Mammary epithelial cell (primary cell): ENCODE measurements around the gene TGM1.

Source experiments
- EZH2 ChIP-seq: IDR thresholded peaks from 2 replicates; pipeline ENCODE4 v1.6.1; 2012; ENCODE audit warnings: low read length, inconsistent platforms, borderline replicate concordance
- TF ChIP-seq, protein P1 (sequence below), 2 donors: IDR thresholded peaks in 1 of 2; conservative IDR thresholded peaks in 1 of 2; 2 replicates each; pipeline ENCODE4 v1.5.1; 2011 to 2012; ENCODE audit warnings: inconsistent platforms in 2 of 2, low read length in 2 of 2, mild to moderate bottlenecking in 2 of 2, control low read depth in 1 of 2, low read depth in 1 of 2; ENCODE audit not compliant: insufficient read depth in 1 of 2; ENCODE audit errors: extremely low read depth in 1 of 2

DNA sequence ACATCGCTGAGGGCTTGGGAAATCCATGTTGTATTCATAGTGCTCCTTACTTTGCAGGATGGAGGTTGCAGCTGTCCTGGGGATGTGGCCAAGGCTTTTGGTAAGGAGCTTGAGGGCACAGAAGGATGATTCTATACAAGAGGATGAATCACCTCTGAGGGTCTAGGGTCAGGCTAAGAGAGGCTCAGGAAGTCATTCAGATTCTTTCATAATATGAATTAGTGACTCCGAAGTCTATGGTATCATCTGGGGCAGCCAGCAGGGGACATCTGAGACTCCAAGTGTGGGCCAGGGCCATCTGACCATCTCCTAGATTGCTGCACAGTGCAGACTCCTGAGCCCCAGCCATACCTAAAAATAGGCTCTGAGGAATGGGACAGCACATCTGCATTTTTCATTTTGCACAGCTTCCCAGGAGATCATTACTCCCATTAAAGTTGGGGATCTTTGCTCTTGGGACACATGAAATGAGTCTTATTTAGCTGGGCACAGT, 25.5 kb downstream of the TGM1 start:
- TF ChIP-seq, protein P1, sequence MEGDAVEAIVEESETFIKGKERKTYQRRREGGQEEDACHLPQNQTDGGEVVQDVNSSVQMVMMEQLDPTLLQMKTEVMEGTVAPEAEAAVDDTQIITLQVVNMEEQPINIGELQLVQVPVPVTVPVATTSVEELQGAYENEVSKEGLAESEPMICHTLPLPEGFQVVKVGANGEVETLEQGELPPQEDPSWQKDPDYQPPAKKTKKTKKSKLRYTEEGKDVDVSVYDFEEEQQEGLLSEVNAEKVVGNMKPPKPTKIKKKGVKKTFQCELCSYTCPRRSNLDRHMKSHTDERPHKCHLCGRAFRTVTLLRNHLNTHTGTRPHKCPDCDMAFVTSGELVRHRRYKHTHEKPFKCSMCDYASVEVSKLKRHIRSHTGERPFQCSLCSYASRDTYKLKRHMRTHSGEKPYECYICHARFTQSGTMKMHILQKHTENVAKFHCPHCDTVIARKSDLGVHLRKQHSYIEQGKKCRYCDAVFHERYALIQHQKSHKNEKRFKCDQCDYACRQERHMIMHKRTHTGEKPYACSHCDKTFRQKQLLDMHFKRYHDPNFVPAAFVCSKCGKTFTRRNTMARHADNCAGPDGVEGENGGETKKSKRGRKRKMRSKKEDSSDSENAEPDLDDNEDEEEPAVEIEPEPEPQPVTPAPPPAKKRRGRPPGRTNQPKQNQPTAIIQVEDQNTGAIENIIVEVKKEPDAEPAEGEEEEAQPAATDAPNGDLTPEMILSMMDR (conservative IDR thresholded peaks at IDR 0.05 in 1 of 2, IDR thresholded peaks at IDR 0.05 in 1 of 2; ENCODE audit: extremely low read depth in 1 of 2, insufficient read depth in 1 of 2, low read depth in 1 of 2, low read length in 2 of 2), result no peak
- no peak for TF ChIP-seq EZH2
